CD4-positive, alpha-beta T cell treated with Interleukin-17A for 1 hour (primary cell): Measurements from ENCODE around the gene KAZN.

Experiments used
- DNase-seq: peaks from one replicate; pipeline ENCODE4 v3.0.0-alpha.2; 2020

The KAZN gene

DNA sequence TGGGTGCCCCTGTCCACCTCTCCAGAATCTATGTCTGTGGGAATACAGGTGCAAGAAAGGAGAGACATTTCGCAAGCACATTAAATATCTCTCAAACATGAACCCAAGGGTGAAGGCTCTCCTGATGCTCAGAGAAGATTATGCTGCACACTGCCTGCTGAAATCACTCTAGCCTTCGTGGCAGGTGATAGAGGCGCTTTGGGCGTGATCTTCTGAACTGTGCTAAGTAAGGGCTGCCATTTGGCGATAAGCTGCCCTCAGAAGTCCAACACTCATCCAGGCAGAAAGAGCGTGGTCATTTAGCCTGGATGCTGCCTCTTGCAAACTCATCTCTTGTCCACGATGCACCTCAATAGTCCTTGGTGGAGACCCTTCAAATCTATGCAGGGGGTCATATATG is 241.9 kb downstream of the KAZN start:
- no peak for DNase-seq

GRCh38 chr1:14841456-14841855 is 243.0 kb downstream of the KAZN start:
- DNase-seq = no peak

- DNase-seq = no peak
Measured at GRCh38 chr1:14841951-14842350, 243.5 kb downstream of the KAZN start.

DNA sequence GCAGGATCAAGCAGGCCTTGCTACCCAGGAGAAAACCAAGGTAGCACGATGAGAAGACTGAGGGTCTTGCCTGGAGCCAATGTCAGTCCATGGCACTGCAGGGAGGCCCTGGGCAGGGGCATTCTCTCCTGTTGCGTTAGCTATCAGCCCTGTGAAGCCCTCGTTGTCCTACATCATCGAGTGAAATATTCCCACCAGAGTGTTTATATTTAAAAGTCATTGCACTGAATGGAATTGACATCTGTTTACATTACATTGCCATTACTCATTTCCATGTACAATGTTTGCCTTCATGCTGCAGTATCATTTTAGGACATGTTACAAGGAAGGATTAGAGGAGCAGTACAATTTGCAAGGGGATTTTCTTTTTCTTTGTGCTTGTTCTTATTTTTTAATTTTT is 243.9 kb downstream of the KAZN start:
- DNase-seq = no peak

GRCh38 chr1:14842891-14843290 is 244.4 kb downstream of the KAZN start:
- no peak for DNase-seq

DNA sequence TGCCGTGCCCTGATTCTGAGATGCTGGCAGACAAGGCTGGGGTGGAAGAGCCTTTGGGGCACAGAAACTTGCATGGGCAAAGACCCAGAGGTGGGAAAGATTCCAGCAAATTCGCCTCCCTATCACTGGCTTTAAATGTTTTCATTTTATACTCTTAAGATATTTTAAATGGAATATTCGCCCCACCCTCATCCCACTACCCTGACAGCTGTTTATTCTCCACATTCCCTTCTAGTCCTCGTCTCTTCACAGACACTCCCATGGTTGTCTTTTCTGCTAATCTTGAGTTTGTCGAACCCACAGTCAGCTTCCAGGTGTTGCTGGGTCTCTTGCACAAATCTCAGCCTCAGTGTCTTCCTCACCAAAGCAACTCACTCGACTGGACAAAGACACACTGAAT is 245.0 kb downstream of the KAZN start:
- DNase-seq = no peak

GRCh38 chr1:14844356-14844755 is 245.9 kb downstream of the KAZN start:
- DNase-seq = no peak

- no peak for DNase-seq
Measured at GRCh38 chr1:14844923-14845617, 246.6 kb downstream of the KAZN start.

DNA sequence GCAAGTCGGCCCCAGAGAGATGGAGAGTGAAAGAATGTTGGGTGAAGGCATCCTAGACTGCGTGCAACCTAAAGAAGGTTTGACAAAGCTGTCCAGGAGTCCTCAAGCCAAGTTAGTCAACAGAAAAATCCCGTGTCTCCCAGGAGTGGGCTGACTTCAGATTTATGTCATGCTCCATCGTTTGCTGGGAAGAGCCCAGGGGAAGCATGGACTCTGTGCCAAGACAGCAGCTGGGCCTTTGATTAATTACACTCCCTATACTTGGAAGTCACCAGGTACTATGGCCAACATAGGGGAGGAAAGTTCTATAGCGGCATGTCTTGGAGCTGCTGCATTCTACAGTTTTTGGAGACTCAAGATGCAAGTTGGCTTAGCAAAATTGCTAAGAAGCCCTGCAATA is 247.4 kb downstream of the KAZN start:
- no peak for DNase-seq

GRCh38 chr1:14846688-14847087 is 248.2 kb downstream of the KAZN start:
- DNase-seq = no peak

- no peak for DNase-seq
Measured at GRCh38 chr1:14848203-14848602, 249.7 kb downstream of the KAZN start.

GRCh38 chr1:14848625-14849024 is 250.1 kb downstream of the KAZN start:
- no peak for DNase-seq

DNA sequence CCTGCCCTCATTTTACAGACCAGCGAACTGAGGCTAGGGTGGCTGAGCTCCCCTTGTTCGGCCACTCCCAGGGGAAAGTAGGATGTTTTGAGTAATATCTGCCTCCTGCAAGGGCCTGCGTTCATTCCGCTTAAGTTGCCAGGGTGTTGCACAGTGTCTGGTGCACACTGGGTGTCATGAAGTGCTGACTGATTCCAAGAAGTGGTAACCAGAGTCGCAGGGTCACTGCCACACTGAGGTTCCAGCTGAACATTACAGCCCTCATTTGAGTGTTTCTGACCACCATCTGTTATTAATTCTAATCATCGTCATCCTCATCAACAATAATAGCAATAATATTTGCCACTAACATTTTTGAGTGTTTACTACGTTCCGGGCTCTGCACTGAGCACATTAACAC is 250.6 kb downstream of the KAZN start:
- DNase-seq = no peak

DNA sequence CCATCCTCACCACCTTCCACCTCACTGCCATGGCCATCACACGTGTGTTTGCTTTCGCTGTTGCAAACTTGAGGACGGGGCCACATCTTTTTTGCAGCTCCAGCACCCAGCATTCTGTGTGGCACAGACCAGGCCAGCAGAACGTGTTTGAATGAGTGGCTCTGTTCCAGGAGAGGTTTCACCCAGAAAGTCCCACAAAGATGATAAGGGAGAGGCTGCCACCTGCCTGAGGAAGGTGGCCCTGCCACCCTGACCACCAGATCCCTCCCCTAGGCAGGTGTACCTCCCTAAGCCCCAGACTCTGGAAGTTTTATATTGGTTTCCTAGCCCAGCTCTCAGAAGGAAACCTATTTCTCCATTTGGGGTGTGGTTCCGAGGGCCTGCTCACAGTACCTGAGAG is 252.1 kb downstream of the KAZN start:
- no peak for DNase-seq

DNA sequence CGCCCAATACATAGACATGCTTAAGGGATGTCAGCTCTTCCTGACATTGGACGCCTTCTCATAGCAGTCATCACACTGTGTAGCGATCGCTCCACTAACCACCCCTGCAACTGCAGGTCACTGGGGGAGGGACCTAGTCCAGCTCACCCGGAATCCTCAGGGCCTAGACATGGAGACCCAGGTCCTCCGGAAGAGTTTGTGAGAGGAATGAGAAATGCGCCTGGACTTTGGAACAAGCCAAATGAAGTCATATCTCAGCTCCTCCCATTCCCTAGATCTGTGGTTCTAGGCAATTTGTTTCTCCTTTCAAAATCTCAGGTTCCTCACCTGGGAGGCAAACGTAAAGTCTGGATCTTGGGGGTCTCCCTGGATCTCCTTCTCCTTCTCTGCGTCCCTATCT is 253.3 kb downstream of the KAZN start:
- DNase-seq = no peak

DNA sequence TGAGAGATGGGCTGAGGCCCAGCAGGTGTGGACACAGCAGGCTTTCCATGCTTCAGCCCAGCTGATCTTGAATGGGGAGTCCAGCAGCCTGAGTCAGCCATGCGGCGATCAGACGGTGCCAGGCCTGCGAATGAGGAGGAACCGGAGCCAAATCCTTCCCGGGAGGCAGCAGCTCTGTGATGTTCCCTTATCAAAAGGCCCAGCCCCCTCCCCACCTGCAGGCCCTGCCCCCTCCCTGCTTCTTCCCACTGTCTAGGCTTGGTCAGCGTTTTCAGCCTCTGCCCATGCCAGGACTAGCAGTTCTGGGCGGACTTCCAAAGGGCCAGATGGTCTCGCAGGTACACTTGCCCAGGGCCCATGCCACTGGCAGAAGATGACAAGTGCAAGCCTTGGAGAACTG is 253.8 kb downstream of the KAZN start:
- DNase-seq = no peak

DNA sequence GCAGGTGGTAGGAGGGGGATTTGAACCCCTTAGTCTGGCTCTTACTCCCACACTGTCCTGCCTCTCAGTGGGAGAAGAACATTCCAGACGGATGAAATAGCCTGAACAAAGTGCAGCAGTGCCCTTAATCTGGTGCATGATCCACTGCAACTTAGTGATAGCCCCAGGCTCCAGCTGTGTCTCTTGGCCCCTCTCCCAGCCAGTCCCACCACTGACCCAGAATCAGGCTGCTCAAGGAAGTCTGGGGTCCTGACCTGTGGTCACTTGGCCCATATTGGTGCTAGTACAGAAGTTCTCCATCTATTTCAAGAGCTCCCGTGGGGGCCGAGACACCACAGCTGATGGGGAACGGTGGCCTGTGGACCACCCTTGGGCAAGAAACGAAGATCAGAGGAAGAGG is 255.0 kb downstream of the KAZN start:
- DNase-seq = no peak

DNA sequence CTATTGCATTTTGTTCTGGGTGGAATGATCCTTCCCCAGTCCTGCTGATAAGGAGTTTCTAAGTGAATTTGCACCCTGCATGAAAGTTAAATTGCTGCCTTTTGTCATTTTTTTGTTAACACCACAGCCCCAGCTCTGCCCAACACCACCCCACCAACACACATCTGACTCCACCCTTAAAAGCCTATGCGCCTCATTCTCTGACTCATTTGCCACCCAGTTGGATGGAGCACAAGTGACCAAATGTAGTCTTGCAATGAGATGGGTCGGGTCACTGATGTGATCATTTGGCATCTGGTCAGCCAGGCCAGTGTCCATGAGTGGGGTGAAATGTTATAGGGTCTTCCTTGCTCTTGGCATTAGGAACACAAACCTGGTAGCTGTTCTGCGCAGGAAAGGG is 256.8 kb downstream of the KAZN start:
- DNase-seq = no peak

DNA sequence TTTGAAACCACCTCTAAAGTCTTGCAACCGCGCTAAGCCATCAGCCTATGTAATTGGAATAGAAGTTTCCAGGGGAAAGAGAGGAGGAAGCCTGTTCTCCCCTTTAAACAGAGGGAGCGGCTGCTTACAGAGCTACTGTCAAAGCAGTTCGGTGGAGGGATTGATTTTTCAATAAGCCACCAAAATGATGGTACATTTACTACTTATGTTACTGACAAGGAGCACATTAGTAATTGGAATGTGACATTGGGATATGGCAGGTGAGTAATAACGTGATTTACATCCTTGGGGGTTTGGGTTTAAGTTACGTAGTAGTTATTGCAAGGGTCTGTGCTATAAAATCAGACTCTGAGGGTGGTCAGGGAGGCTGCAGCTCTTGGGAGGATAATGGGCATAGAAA is 257.3 kb downstream of the KAZN start:
- DNase-seq = no peak

DNA sequence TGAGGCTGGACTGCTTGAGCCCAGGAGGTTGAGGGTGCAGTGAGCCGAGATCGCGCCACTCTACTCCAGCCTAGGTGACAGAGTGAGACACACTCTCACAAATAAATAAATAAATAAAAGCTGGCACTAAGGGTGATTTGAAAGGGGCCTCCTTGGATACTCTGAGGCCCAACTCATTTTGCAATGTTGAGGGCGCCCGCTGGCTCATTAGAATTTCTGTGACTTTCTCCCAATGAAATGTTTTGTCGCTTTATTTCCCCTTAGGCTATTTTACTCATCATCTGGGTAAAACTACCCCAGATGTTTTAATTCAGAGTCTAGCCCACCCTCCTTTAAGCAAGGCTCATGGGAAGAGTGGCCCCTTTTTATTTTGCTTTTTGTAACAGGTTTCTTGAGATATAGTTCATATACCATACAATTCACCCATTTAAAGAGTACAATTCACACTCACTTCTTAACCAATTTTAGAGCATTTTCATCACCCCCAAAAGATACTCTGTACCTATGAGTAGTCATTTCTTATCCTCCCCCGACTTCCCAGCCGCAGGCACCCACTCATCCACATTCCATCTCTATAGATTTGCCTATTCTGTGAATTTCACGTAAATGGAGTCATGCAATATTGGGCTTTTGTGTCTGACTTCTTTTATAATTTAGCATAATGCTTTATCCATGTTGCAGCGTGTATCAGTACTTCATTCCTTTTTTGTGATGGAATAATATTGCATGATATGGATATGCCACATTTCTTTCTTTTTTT is 259.1 kb downstream of the KAZN start:
- no peak for DNase-seq

- DNase-seq = no peak
Measured at GRCh38 chr1:14862114-14862771, 263.8 kb downstream of the KAZN start.

GRCh38 chr1:14865106-14865505 is 266.6 kb downstream of the KAZN start:
- DNase-seq = no peak

GRCh38 chr1:14866911-14867612 is 268.6 kb downstream of the KAZN start:
- DNase-seq = no peak

DNA sequence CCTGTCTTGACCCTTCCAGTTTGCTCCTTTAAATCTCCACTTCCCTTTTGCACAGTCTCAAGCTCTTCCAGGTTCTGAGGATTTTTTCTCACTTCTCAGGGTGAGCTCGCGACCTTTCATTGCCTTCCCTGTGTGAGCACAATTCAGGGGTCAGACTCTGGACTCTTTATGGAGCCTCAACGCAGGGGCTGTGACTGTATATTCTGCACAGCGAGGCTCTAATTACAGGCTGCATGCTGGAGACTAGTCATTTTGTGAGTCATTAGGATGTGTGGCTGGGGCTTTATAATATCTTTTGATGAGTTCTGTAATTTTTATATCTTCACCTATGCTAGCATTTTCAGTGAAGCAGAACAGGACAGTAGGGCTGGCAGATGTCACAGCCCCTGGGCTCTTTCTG is 270.7 kb downstream of the KAZN start:
- DNase-seq = no peak
